H1 (cell line): ENCODE data around the gene DGCR6L.
"Not testable (repeated sequence)": the region's sequence is repeated elsewhere in the genome, so short reads cannot be mapped to it uniquely, and the experiment has no call there.

ENCODE experiments used
- CTCF ChIP-seq, 3 experiments: IDR thresholded peaks; 1 replicate in 2 of 3; 2 replicates in 1 of 3; pipeline versions ENCODE4 v1.5.1 to v1.6.1; 2011; ENCODE audit warnings: low read length in 3 of 3, mild to moderate bottlenecking in 3 of 3, inconsistent platforms in 2 of 3, low read depth in 1 of 3, moderate library complexity in 1 of 3; ENCODE audit not compliant: insufficient read depth in 1 of 3; ENCODE audit errors: control extremely low read depth in 1 of 3
- EP300 ChIP-seq, 2 experiments: IDR thresholded peaks; 1 replicate in 1 of 2; 2 replicates in 1 of 2; pipeline ENCODE4 v1.6.1; 2011 to 2012; ENCODE audit warnings: low read depth in 2 of 2, low read length in 2 of 2, mild to moderate bottlenecking in 2 of 2, borderline replicate concordance in 1 of 2, inconsistent platforms in 1 of 2, moderate library complexity in 1 of 2
- SP1 ChIP-seq: IDR thresholded peaks from 2 replicates; pipeline ENCODE4 v1.6.1; 2011; ENCODE audit warnings: low read depth, low read length
- SRF ChIP-seq: IDR thresholded peaks from 2 replicates; pipeline ENCODE4 v1.6.1; 2011; ENCODE audit warnings: mild to moderate bottlenecking, low read depth, low read length, moderate library complexity
- USF2 ChIP-seq: IDR thresholded peaks from 2 replicates; pipeline ENCODE4 v1.6.1; 2011; ENCODE audit warnings: low read length, improper control_type of control experiment

DNA sequence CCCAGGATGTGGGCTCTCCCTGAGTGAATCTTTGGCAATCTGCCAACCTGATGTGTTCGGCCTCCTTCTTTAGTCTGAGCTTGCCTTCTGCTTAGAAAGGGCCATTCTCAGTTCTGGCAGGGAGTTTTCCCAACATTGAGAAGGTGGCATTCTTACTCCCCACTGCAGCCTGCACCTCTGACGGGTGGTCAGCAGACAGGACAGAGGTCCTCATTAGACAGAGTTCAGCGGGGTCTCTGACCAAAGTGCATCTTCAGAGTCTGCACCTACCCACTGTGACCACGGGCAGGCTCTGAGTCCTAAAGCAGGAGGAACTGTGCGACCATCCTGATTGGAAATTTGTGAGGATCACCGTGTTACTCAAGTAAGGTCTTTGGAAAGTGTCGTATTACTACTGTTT, 26.7 kb upstream of the DGCR6L start:
- TF ChIP-seq USF2; EP300 (IDR thresholded peaks at IDR 0.05; ENCODE audit: borderline replicate concordance in 1 of 2, low read depth in 2 of 2, low read length in 2 of 2); CTCF (IDR thresholded peaks at IDR 0.05; ENCODE audit: control extremely low read depth in 1 of 3, insufficient read depth in 1 of 3, low read depth in 1 of 3, low read length in 3 of 3); SRF; SP1: not testable (repeated sequence)
